ENCODE results near the gene M1AP. TPM values are rescaled to one million over a fixed set of nuclear protein-coding genes. Genes with fewer than 3 reads are reported as not detected.
"Not testable (repeated sequence)": the region's sequence is repeated elsewhere in the genome, so short reads cannot be mapped to it uniquely, and the experiment has no call there.

The M1AP gene
- total RNA-seq, 1 experiment from 2014 or later, result not detected

- DNase-seq (ENCODE audit: low spot score), result peak; percentile 83
Observed at GRCh38 chr2:74566754-74567085, 81.4 kb downstream of the M1AP start.

- DNase-seq (ENCODE audit: low spot score), result no peak
Observed at GRCh38 chr2:74566076-74566753, 81.9 kb downstream of the M1AP start.

- DNase-seq (ENCODE audit: low spot score), result peak; percentile 92
Observed at GRCh38 chr2:74564222-74564621, 83.9 kb downstream of the M1AP start.

DNA sequence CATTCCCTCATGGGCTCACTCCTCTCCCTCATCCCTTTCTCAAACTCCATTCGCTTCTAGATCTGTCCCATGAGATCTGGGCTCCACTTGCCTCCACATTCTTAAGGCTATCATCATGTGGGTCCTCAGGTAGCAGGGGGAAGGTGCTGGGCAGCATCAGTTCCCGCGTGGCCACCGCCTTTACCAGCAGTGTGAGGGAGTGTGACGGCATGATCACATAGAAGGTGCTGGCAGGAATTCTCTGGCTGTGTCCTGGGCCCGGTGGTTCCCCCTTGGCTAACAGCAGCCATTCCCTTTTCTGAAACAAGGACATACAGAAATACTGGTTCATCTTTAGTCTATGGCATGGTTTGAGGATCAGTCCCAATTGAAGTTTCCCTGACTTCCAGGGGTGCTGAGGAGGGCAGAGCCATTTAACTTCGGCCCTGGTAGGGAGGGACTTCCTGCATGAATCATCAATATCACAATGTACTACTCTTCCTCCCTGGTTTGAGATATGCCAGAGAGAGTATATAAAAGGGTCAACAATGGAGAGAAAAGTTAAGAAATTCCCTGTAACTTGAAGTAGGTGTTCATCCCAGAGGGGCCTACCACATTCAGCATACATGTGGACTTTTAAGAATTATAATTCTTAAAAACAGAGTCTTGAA, 85.9 kb downstream of the M1AP start:
- peak; percentile 40 for DNase-seq (ENCODE audit: low spot score)

- DNase-seq (ENCODE audit: low spot score), result not testable (repeated sequence)
Observed at GRCh38 chr2:74561022-74561421, 87.1 kb downstream of the M1AP start.

DNA sequence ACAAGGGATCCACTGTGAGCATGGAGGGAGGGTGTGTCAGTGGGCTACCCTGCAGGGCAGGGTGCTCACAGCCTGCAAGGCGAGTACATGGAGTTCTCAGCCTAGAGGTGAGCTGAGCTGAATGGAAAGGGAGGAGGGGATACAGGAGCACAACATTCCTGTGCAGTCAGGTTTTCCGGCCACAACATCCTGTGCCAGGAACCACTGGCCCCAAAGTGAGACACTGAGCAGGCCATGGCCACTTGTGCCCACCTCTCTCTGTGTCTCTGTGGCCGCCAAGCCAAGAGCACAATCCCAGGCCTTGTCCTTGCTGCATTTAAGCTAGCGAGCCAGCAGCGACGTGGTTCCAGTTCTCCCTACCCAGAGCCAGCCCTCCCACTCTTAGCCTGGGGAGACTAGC, 87.5 kb downstream of the M1AP start:
- DNase-seq (ENCODE audit: low spot score), result peak; percentile 59

- DNase-seq (ENCODE audit: low spot score), result no peak
Observed at GRCh38 chr2:74559912-74560311, 88.2 kb downstream of the M1AP start.

GRCh38 chr2:74558284-74559230, 89.6 kb downstream of the M1AP start:
- DNase-seq (ENCODE audit: low spot score), result no peak

GRCh38 chr2:74556831-74557370, 91.2 kb downstream of the M1AP start:
- no peak for DNase-seq (ENCODE audit: low spot score)

GRCh38 chr2:74556159-74556558, 92.0 kb downstream of the M1AP start:
- no peak for DNase-seq (ENCODE audit: low spot score)

- no peak for DNase-seq (ENCODE audit: low spot score)
Observed at GRCh38 chr2:74555610-74556103, 92.5 kb downstream of the M1AP start.

DNA sequence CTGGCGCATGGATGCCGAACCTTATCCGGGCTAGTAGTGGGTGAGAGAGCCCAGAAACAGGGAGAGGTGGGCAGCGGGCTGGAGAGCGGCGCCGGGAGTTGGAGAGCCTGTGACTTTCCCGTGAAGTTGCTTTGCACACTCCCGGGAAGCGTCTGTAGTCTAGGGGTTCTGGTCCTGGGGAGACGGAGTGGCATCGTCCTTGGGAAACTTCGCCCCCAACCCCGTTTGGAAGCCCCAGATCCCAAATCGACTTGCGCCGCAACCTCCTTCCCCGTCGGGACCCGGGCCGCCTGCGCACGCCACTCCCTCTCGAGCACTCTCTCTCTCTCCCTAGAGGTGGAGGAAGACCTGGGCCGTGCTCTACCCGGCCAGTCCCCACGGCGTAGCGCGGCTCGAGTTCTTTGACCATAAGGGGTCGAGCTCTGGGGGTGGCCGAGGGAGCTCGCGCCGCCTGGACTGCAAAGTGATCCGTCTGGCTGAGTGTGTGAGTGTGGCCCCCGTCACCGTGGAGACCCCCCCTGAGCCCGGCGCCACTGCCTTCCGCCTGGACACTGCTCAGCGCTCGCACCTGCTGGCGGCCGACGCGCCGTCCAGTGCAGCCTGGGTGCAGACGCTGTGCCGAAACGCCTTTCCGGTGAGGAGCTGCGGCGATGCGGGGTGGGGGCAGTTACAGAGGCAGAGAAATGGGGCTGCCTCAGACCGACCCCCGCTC, 93.2 kb downstream of the M1AP start:
- peak; percentile 41 for DNase-seq (ENCODE audit: low spot score)

DNA sequence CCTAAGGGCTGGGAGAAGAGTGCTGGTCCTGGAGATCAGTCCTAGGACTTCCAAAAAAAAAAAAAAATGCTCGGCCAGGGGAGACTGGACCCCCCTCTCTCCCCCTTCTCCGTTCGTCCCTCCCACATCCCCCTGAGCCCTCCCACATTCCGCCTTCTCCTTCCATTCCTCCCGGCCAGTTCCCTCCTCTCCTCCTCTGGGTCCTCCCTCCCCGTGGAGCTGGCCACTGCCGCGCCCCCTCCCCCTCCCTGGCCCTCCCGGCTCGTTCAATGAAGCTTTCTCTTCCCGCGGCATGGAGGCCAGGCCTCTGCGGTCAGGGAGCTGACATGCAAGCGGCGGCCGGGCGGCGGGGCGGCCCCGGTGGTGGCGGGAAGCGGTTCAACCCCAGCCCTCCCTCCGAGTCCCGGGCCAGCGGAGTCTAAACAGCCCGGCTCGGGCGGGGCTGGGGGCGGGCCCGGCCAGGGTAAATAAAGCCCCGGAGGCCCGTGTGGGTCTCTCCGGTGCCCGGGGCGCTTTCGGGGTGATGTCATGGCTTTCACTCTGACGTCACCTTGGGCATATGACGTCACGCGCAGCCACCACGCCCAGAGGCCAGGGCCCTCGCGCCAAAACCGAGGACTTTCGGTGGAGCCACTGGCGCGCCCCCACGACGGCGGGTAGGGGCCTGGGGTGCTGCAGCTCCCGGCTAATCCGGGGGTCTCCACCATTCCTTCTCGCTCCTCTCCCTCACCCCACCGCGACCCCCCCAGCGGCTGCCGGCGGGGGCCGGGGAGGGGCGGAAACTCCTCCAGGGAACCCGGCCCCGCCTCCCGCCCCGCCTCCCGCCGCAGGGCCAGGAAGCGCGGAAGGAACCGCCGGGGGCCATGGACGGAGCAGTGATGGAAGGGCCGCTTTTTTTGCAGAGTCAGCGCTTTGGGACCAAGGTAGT, 94.0 kb downstream of the M1AP start, which contains the start of the genes DOK1 and LOXL3:
TSS of gene DOK1 (plus strand) at position 829 of the 928 bp plus-strand sequence. CDS start at position 864, 35 bp downstream.
TSS of gene LOXL3 (minus strand) at position 51 of the 928 bp plus-strand sequence. CDS start 1,308 bp downstream, outside the sequence.
- peak; percentile 75 for DNase-seq (ENCODE audit: low spot score)

GRCh38 chr2:74552914-74553811, 95.0 kb downstream of the M1AP start:
- DNase-seq (ENCODE audit: low spot score), result no peak

- no peak for DNase-seq (ENCODE audit: low spot score)
Observed at GRCh38 chr2:74551942-74552913, 95.9 kb downstream of the M1AP start.

- no peak for DNase-seq (ENCODE audit: low spot score)
Observed at GRCh38 chr2:74551530-74551929, 96.6 kb downstream of the M1AP start.

- no peak for DNase-seq (ENCODE audit: low spot score)
Observed at GRCh38 chr2:74550231-74550630, 97.9 kb downstream of the M1AP start.

All from A172 (cell line).